Sciatic nerve (tissue), 2 donors: ENCODE data around the gene SPTSSB. TPM values are rescaled to one million over a fixed set of nuclear protein-coding genes. Genes with fewer than 3 reads are reported as not detected.
A peak's percentile ranks its signal among the peaks of the same experiment; 100 is the strongest.

Source experiments
- ATAC-seq: fragments of 200-7000 bp; cut with Tn5 transposase; one replicate; pipeline ENCODE4 v1.9.1; 2020; ENCODE audit warnings: mild to moderate bottlenecking, moderate library complexity
- DNase-seq: peaks from one replicate; pipeline ENCODE4 v3.0.0-alpha.2; 2020; ENCODE audit warnings: low spot score
- intact Hi-C: fragments of 100-400 bp; cut with DNase I; formaldehyde crosslinking; loops from one replicate; pipeline ENCODE4 v1.14.2; 2022
- total RNA-seq: library from RNA; stranded (reverse); fragmentation: NEBNext Ultra II Directional; extraction: Animal tissue kit (Norgen Biotek cat#: 25700); gene quantifications from one replicate; pipeline ENCODE4 v1.2.1, GENCODE V29; 2021
- donor health status: DM: no; HTN: no; CAD: no.
- donor health status: DM: no; HTN: no; CAD: no.

Gene SPTSSB, protein sequence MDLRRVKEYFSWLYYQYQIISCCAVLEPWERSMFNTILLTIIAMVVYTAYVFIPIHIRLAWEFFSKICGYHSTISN
- total RNA-seq: 0.40 TPM

DNA sequence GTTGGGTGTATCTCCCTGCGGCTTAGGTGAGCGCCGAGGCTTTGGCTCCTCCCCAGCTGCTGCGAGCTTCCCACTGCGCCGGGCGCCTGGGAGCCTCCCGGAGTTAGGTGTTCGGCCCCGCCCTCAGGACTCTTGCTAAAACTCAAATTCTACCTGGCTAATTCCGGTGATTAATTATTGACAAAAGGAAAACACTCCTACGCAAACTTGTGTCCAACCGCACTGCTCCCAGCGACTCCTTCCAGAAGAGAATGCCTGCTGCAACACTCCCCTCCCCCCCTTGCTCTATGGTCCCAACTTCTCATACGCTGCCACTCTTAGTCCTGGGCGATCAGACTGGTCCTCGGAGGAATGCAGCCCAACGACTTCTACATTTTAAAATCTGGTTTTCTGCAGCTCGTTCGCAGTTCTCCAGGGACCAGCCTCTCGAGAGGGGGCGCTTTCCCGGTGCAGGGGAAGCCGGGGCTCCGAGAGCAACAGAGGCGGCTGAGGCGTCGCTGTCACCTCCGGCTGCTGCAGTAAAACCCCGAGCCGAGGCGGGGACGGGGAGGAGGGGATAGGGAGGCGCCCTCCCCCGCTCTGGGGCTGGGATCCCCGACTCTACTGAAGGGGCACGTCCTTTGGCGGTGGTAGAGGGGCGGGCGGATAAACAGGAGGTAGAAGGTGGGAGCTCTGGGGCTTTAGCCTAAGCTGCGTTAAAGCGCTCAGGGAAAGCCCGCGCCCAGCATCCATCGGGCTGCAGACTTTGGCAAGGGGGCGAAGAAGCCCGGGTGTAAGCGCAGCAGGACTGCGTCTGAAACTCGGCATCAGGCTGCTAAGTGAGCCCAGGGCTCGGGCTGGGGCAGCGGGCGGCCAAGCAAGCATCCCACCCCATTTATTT lies at the start of gene SPTSSB:
TSS of gene SPTSSB (minus strand) at position 77 of the 880 bp plus-strand sequence. CDS start 25,194 bp downstream, outside the sequence.
- DNase-seq (peak; percentile 58), ATAC-seq (peak; percentile 77)
- intact Hi-C loops: loop anchor here (2.0 kb wide), 1 partner anchor 33 kb away; no protein-coding TSS in a partner anchor

DNA sequence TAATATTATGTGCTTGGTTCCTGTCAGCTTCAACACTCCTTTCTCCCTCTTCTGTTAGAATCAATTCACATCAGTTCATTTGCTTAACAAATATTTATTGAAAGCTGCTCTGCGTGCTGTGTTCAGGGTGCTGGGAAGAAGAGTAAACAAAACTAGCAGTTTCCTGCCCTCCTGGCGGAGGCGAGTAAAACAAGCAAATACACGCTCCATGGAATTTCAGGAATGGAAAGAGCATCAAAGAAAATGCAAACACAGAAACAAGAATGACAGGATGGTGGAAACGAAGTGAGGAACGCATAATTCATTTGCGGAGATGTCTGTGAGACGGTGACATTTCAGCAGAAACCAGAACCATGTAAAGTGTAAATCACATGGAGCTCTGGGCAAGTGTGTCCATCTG lies 49.4 kb upstream of the SPTSSB start:
- DNase-seq (no peak), ATAC-seq (no peak)
- intact Hi-C loops: no loop called here

DNA sequence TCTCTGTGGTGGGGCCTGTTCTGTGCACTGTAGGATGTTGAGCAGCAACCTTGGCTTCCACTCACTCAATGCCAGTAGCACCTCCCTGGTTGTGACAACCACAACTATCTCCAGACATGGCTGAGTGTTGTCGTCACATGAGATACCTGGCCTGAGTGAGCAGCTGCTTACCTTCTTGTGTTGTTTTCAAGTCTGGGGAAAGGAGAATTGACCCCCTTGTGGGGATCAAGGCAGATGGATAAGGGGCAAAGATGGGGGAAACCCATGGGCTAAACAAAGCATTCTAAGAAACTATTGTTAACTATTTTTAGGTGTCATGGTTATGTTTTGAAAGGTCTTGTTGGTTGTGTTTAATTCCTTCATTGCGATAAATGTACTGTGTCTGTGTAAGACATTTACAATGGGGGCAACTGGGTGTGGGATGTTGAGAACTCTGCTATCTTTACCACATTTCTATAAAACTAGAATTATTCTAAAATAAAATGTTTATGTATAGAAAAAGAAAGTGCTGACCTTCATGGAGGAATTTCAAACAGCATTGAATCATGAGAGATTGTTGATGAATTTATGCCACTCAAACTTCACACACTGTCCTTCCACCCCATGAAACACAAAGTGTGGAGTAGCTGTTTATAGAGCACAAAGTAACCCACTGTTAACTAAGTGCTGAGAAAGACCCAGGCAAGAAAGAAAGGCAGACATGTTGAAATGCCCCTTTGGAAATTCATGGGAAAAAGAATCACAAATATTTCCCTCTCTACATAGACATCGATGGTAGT lies 48.4 kb upstream of the SPTSSB start:
- DNase-seq (no peak), ATAC-seq (no peak)
- intact Hi-C loops: loop anchor here (10.0 kb wide), 1 partner anchor 145 kb away; no protein-coding TSS in a partner anchor

DNA sequence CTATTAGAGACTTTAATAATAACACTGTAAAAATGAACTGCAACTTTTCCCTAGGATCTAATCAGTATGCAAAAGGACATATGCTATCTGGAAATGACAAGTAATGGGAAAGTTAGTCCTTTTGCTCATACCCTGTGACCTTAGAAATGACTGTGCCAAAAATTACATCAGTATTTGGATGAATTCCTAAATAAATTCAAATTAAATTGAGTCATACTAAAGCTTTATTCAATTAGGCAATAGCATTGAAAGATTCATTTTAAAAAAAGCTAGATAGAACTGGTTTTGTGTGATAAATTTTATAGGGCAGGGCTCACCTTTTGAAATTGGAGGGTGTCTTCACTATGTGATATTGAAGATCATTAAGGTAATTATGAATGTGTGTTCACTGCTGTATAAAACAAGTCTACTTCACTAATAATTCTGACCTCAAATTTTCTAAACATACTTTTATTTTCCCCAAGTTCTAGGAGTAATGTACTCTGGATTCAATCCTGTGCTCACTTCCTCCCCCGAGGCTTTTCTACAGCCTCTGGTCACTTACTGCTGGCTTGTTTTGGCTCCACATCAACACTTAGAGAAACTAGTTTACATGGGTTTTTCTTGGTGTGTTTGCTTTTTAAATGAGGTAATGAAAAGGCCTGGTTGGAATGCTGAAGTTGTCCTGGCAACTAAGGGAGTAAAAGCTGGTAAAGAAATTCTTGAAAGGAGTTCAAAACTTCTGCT lies 44.4 kb upstream of the SPTSSB start:
- DNase-seq: no peak
- peak; percentile 94 for ATAC-seq
- intact Hi-C loops: loop anchor here (10.0 kb wide), 1 partner anchor 141 kb away; no protein-coding TSS in a partner anchor

DNA sequence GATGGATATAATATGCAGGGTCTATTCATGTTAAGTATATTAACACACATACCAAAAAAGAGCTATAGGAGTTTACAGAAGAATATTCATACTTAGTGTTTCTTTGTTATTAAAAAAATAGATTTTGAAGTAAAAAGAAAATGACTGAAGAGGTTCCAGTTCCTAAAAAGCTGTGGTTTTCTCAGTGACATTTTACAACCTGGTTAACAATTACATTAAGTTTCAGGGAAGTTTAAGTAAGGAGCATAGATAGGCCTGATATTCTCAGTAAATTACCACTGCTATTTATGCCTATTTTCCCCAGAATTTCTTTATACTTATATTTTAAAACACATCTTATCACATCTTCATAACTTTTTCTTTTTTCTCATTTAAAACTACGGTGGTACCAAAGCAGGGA lies 43.6 kb upstream of the SPTSSB start:
- no peak for ATAC-seq
- intact Hi-C loops: loop anchor here (10.0 kb wide), 1 partner anchor 140 kb away; no protein-coding TSS in a partner anchor
- DNase-seq: no peak

DNA sequence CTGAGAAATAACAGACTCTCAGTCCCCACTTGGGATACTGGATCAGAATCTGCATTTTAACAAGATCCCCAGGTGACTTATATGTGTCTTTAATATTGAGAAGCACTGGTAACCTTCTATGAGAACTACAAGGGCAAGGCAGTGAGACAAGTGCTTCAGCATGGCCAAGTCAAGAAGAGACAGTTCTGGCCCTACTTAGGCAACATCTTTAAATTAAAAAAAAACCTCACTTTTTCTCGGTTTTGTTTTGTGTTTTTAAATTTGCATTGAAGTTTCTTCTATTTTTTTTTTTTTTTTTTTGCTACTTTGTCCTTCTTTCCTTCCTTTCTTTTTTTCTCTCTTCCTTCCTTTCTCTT lies 42.5 kb upstream of the SPTSSB start:
- ATAC-seq (no peak), DNase-seq (no peak)
- intact Hi-C loops: loop anchor here (10.0 kb wide), 1 partner anchor 139 kb away; no protein-coding TSS in a partner anchor

DNA sequence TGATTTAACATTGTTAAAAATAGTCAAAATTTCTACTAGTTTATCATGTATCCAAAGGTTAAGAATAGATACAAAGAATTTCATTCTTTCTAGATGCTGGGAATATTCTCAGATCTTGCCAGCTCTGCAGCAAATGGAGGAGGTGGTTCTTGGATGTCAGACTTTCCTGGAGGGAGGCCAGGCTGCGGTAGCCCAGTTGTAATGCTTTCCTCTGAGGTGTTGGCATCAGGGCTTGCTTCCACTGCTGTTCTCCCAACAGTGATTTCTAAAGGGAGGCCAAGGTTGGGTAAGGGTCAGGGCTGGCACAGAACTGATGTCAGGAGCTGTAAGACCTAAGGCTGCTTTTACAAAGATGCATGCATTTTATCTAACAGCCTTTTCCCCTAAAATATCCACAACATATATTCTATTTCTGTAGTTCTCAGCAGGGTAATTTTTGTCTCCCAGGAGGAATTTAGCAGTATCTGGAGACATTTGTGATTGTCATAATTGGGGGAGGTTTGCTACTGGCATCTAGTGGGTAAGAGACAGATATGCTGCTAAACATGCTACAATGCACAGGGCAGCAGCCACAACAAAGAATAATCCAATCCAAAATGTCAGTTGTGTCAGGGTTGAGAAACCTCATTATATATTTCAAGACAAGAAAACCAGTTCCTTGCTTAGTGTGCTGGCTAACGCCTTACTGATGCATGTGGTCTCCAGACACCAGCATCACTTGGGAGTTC lies 42.0 kb upstream of the SPTSSB start:
- intact Hi-C loops: loop anchor here (10.0 kb wide), 1 partner anchor 138 kb away; no protein-coding TSS in a partner anchor
- DNase-seq (peak; percentile 73), ATAC-seq (peak; percentile 29)

DNA sequence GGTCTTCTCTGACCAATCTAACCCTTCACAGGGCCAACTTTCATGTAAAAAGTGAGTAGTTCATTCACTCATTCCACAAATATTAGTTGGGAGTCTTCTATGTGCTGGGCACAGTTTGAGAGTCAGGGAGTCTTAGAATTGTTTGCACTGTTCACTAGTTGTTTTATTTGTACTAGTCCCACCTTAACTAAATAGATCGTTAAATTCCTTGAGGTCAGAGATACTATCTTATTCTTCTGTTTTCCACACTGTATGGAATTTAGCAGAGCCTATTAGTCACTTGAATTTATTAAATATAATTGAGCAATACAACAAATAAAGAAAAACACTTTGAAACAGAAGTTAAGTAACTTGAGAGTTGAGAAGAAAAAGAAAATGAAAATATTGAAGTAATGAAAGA lies 40.8 kb upstream of the SPTSSB start:
- ATAC-seq (no peak), DNase-seq (no peak)
- intact Hi-C loops: loop anchor here (10.0 kb wide), 1 partner anchor 137 kb away; no protein-coding TSS in a partner anchor

DNA sequence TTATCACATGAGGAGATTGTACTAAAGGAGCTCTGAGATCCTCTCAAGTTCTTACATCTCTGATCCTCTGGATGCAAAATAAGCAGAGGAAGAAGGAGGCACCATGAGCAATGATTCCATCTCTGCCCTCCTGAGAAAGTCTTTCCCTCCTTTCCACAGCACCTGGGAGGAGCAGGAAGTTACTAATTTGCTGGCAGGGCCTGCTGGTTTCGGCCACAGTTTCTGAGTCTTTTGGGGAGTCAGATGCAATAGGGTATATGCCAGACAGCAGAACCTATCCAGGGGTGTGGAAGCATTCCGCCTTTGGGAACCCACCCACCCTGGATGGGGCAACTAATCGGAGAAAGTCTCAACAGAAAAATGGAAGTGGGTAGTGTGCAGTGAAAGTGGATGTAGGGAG lies 38.5 kb upstream of the SPTSSB start:
- no peak for DNase-seq
- no peak for ATAC-seq
- intact Hi-C loops: loop anchor here (10.0 kb wide), 1 partner anchor 135 kb away; no protein-coding TSS in a partner anchor

DNA sequence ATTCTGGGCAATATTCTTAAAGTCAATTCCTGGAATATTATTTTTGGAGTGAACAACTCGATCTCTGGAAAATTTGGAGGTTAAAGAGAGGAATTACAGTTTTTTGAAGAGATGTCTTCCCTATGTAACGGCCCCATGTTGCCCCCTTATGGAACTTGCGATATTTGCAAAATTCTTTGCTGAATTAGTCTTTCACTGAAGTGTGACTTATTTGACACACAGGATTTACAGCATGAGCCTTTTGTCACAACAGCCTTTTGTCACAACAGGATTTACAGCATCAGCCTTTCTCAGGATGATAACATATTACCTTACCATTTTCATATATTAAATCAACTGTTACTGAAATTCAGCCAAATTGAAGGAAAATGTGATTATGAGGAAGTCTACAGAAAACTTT lies 37.8 kb upstream of the SPTSSB start:
- intact Hi-C loops: no loop called here

DNA sequence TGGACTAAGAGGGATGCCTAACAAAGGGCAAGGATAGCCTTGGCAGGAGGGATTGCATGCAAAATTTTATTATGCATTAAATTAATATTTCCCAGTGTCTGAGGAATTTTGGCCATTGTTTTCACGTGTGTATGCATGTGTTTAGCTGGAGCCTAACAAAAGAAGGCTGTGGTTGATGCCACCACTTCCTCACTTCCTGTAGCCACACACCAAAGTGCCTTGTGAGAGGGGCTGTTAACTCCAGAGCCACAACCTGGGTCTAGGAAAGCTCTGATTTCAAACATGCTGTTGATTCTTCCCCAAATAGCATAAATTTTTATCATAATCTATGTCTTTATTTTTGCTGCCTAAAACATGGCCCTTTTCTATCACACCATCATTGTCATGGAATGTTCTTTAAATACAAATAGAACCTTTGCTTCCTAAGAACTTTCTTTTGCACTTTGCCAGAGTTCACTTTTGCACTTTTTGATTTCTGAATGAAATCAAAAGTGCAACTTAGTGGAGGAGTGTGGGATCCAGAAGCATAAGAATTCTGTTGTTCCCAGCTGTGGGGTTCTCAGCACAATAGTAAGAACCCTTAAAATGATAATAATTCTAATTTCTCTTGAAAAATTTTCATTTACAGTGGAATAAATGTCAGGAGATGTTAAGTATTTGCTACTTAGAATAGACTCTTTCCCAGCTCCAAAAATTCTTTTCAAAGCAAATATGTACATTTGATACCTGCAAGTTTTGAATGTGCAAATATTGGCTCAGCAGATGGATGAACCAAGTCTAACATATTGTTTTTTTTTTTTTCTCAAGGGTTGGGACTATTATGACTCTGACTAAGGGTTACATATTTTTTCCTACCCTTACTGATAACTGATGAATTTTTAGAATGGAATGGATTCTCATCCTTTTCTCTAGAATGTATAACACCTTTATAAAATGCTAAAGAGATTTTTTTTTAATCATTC lies 35.6 kb upstream of the SPTSSB start:
- ATAC-seq: no peak

More for the DNA sequence above, 37.8 kb upstream of the SPTSSB start:
- DNase-seq (no peak), ATAC-seq (peak; percentile 73)

DNA sequence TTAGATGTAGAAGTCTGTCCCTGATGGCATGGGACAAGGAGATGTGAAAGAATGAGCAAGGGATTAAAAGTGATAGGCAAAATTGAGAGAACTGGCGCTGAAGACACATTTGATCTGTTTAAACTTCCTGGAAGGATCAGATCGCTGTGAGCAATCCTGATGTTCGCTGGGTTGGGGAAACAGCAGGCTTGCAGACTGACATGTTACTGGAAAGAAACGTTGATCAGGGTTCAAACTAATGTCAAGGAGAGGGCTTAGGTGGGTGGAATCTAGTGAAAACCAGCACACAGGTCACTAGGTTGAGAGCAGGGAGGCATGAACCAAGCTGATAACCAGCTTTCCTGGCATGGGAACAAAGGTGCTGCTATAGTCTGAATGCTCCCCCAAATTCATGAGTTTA lies 34.5 kb upstream of the SPTSSB start:
- intact Hi-C loops: loop anchor here (2.0 kb wide), 1 partner anchor 33 kb away; no protein-coding TSS in a partner anchor
- ATAC-seq: no peak
- DNase-seq: no peak

More for the DNA sequence above, 35.6 kb upstream of the SPTSSB start:
- intact Hi-C loops: no loop called here
- no peak for DNase-seq

DNA sequence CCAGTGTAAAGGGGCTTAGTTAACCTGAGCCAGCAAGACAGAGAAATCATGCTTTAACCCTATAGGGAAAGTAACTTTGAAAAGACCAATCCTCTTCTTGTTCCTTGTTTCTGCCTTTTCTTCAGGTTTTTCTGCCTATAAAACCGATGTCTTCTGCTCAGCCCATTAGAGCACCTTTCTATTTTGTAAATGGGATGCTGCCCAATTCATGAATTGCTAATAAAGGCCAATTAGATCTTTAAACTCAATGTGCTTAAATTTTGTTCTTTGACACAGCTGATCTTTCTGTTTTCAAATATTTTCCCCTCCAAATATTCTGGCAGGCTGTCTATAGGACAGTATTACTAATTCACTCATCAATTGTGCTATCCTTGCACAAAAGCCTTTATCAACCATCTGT lies 33.8 kb upstream of the SPTSSB start:
- DNase-seq (no peak), ATAC-seq (no peak)
- intact Hi-C loops: loop anchor here (2.0 kb wide), 1 partner anchor 32 kb away; no protein-coding TSS in a partner anchor

DNA sequence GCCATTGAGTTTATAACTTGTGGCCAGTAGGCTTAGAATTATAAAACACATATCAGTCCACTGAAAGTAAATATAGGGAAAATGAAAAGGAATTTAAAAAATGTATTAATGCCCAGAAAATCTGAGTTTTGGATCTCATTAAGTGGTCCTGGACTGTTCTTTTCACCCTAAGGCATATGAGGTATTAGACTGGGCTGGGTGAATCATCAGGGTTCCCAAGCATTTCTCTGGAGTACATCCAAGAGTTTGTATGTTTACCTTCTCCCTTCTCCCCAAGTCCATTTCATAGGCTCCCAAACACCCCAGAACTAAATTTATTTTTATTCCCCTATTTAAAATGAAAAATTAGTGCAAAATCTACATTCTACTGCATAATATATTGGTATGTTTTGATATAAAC lies 31.9 kb upstream of the SPTSSB start:
- ATAC-seq (no peak), DNase-seq (no peak)
- intact Hi-C loops: no loop called here

DNA sequence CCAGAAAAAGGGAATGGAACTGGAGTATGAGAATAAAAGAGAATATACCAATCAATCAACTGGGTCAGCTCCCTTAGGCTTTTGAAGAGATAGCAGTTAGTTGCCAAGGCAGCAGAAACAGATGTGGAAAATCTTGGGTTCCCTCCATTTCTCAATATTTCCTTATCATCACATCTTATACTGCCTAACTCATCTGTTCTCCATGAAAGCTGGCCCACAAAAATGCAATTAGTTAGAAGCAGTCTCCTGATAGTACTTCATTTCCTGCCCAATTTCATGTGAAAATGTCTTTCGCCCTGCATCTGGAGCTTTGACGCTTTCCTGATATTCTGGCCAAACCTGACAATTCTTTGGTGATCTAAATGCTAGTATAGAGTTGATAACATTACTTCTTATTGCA lies 30.1 kb upstream of the SPTSSB start:
- intact Hi-C loops: no loop called here
- ATAC-seq: no peak
- DNase-seq: no peak

DNA sequence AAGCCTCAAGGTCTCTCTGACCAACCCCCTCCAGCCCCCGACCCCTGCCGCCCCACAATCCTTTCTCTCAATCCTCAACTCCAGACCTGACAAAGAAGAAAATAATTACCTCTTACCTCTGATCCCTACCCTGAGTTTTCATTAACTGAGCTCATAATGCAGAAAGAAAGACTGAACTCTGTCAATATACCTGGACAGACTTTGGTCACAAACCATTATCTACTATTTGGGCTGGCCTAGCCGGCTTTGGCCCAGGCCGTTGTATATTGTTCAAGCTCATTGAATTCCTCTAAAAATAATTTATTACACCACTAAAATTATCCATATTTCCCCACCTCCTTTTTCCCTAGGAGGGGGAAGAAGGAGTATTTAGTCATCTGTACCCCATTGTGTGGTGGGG lies 29.3 kb upstream of the SPTSSB start:
- DNase-seq (no peak), ATAC-seq (no peak)
- intact Hi-C loops: no loop called here
